K562 (cell line): Measurements from ENCODE around the gene KCNK2.

Experiments
- ARID4B ChIP-seq: sonication (generic); formaldehyde crosslinking; IDR thresholded peaks from 2 replicates; pipeline ENCODE4 v1.8.0; 2022; ENCODE audit warnings: mild to moderate bottlenecking, missing genetic modification reagents
- FOXM1 ChIP-seq, 2 experiments: fragments of 450-650 bp in 1 of 2; sonication (generic) in 1 of 2; formaldehyde crosslinking in 1 of 2; IDR thresholded peaks; 2 replicates each; pipeline versions ENCODE4 v1.6.1 to v1.9.0; 2017 to 2022; ENCODE audit warnings: low read depth in 2 of 2, mild to moderate bottlenecking in 2 of 2, missing genetic modification reagents in 1 of 2, moderate library complexity in 1 of 2
- TSC22D4 ChIP-seq: fragments of 450-650 bp; IDR thresholded peaks from 2 replicates; pipeline ENCODE4 v1.6.1; 2016; ENCODE audit warnings: missing genetic modification characterization, missing biosample characterization, control low read depth
- TF ChIP-seq, protein P1 (sequence below): IDR thresholded peaks from 3 replicates; pipeline ENCODE4 v1.6.1; 2011; ENCODE audit warnings: borderline replicate concordance, mild to moderate bottlenecking; ENCODE audit not compliant: insufficient read length, insufficient read depth
- TF ChIP-seq, protein P2 (sequence below), 3 experiments: IDR thresholded peaks in 2 of 3; conservative IDR thresholded peaks in 1 of 3; 2 replicates each; pipeline ENCODE4 v1.5.1; 2011 to 2012; ENCODE audit warnings: low read length in 3 of 3, mild to moderate bottlenecking in 3 of 3, control low read depth in 2 of 3, improper control_type of control experiment in 1 of 3, inconsistent platforms in 1 of 3, low read depth in 1 of 3, mixed read lengths in 1 of 3, moderate library complexity in 1 of 3; ENCODE audit not compliant: insufficient read depth in 2 of 3

DNA sequence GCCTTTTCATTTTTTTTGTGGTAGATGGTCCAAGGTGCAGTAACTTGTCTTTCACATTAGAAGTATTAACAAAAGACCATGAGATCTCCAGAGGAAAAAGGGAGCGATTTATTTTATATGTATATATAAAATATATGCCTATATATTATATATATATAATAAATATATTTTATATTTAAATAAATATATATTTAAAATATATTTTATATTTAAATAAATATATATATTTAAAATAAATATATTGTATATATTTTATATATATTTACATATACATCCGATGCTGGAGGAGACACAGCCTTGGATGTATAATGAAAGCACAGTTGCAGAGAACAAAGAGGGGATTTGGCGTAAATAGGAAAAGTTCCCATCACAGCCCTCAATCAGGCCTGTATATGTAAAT, 182.1 kb downstream of the KCNK2 start:
- TF ChIP-seq TSC22D4 (no peak), ARID4B (CRISPR knock-in tag) (no peak), FOXM1 (IDR thresholded peaks at IDR 0.05; ENCODE audit: low read depth) (no peak), FOXM1 (CRISPR knock-in tag; IDR thresholded peaks at IDR 0.05; ENCODE audit: low read depth) (no peak)
- TF ChIP-seq, protein P1, sequence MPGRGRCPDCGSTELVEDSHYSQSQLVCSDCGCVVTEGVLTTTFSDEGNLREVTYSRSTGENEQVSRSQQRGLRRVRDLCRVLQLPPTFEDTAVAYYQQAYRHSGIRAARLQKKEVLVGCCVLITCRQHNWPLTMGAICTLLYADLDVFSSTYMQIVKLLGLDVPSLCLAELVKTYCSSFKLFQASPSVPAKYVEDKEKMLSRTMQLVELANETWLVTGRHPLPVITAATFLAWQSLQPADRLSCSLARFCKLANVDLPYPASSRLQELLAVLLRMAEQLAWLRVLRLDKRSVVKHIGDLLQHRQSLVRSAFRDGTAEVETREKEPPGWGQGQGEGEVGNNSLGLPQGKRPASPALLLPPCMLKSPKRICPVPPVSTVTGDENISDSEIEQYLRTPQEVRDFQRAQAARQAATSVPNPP = no peak
- TF ChIP-seq, protein P2, sequence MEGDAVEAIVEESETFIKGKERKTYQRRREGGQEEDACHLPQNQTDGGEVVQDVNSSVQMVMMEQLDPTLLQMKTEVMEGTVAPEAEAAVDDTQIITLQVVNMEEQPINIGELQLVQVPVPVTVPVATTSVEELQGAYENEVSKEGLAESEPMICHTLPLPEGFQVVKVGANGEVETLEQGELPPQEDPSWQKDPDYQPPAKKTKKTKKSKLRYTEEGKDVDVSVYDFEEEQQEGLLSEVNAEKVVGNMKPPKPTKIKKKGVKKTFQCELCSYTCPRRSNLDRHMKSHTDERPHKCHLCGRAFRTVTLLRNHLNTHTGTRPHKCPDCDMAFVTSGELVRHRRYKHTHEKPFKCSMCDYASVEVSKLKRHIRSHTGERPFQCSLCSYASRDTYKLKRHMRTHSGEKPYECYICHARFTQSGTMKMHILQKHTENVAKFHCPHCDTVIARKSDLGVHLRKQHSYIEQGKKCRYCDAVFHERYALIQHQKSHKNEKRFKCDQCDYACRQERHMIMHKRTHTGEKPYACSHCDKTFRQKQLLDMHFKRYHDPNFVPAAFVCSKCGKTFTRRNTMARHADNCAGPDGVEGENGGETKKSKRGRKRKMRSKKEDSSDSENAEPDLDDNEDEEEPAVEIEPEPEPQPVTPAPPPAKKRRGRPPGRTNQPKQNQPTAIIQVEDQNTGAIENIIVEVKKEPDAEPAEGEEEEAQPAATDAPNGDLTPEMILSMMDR (IDR thresholded peaks at IDR 0.05 in 2 of 3, conservative IDR thresholded peaks at IDR 0.05 in 1 of 3; ENCODE audit: insufficient read depth in 2 of 3, low read depth in 1 of 3, low read length in 3 of 3) = no peak
